MCF 10A (cell line): ENCODE measurements around the gene MRPL44. TPM values are rescaled to one million over a fixed set of nuclear protein-coding genes. Genes with fewer than 3 reads are reported as not detected.
A peak's percentile ranks its signal among the peaks of the same experiment; 100 is the strongest.

Source experiments
- BruUV-seq: library from RNA; stranded (reverse); fragments of 400-500 nt; replicated peaks from 2 replicates; lab custom pipeline; 2021; lab: Mats Ljungman, UMichigan
- CTCF ChIA-PET: fragments of 300-600 bp; sonication (Branson Sonifier 250); formaldehyde crosslinking; extraction: SDS; loops from one replicate; lab custom pipeline; 2021; ENCODE audit warnings: antibody characterized with exemption, inconsistent platforms; lab: Yijun Ruan, JAX
- POLR2A ChIA-PET: fragments of 300-600, 350-650 bp; sonication (Branson Sonifier 250); formaldehyde crosslinking; extraction: SDS; loops from one replicate; lab custom pipeline; 2020; ENCODE audit warnings: antibody characterized with exemption, inconsistent platforms; lab: Yijun Ruan, JAX
- DNase-seq: peaks from one replicate; pipeline ENCODE4 v3.0.0-alpha.2; 2018; ENCODE audit not compliant: unreplicated experiment
- H3K27ac Mint-ChIP-seq: one replicate; pipeline ENCODE4 v1.8.0; 2022; ENCODE audit warnings: mild to moderate bottlenecking, low read depth, mixed read lengths; ENCODE audit not compliant: unreplicated experiment
- H3K27me3 Mint-ChIP-seq: one replicate; pipeline ENCODE4 v1.8.0; 2022; ENCODE audit warnings: mixed read lengths; ENCODE audit not compliant: insufficient read depth, unreplicated experiment
- H3K36me3 Mint-ChIP-seq: one replicate; pipeline ENCODE4 v1.8.0; 2022; ENCODE audit warnings: mild to moderate bottlenecking, moderate library complexity, mixed read lengths; ENCODE audit not compliant: insufficient read depth, unreplicated experiment
- H3K4me1 Mint-ChIP-seq: one replicate; pipeline ENCODE4 v1.8.0; 2022; ENCODE audit warnings: mixed read lengths; ENCODE audit not compliant: insufficient read depth, unreplicated experiment
- H3K4me3 Mint-ChIP-seq: one replicate; pipeline ENCODE4 v1.8.0; 2022; ENCODE audit warnings: mild to moderate bottlenecking, moderate library complexity, mixed read lengths; ENCODE audit not compliant: unreplicated experiment
- H3K9me3 Mint-ChIP-seq: one replicate; pipeline ENCODE4 v1.8.0; 2022; ENCODE audit warnings: mixed read lengths; ENCODE audit not compliant: unreplicated experiment
- CTCF ChIP-seq: fragments of 200-600 bp; IDR thresholded peaks from one replicate; pipeline ENCODE4 v1.8.0; 2022; ENCODE audit warnings: antibody characterized with exemption, mild to moderate bottlenecking; ENCODE audit not compliant: unreplicated experiment
- intact Hi-C: fragments of 100-400 bp; cut with micrococcal nuclease; formaldehyde crosslinking; loops from 2 replicates; pipeline ENCODE4 v1.14.1; 2022
- total RNA-seq: library from RNA; stranded (reverse); gene quantifications from 2 replicates; pipeline ENCODE4 v1.2.3, GENCODE V29; 2022

MRPL44 gene
- total RNA-seq, 1 experiment from 2014 or later: 27.4 TPM

DNA sequence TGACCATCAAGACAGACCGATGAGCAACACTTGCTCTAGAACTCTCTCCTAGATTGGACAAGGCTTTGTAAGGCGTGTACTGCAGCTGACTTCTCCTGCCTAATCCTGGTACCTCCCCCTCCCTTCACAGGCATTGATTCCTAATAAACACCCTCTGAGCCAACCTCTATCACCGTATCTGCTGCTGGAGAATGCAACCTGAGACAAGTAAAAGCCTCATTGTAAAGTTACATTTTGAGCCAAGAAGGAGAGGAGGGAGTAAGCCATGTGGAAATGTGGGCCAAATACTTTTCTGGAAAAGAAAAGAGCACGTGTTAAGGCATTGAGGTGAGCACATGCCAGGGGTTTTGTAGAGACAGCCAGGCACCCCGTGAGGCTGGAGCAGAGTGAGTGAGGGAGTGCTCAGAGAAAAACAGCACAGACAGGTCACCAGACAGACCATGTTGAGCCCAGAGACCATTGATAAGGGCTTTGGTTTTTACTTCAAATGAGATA is 9.5 kb upstream of the MRPL44 start:
- Mint-ChIP-seq H3K4me3 (no peak overlapping the region), H3K9me3 (no peaks in the 10 kb centered on the region), H3K4me1 (peaks cover 18% of the 10 kb centered on the region), H3K27me3 (no peaks in the 10 kb centered on the region), H3K36me3 (peaks cover 6% of the 10 kb centered on the region), H3K27ac (no peak overlapping the region)
- DNase-seq: no peak
- ChIA-PET CTCF (interaction anchor here (1.2 kb wide), 1 partner anchor 23 kb away, joined by 3 read pairs; no protein-coding TSS in a partner anchor), POLR2A (interaction anchor here (5.4 kb wide), 1 partner anchor 8 kb away, joined by 71 read pairs; the partner anchor contains the start of gene MRPL44)
- no TSS peak for BruUV-seq
- no peak for TF ChIP-seq CTCF
- intact Hi-C loops: no loop called here

DNA sequence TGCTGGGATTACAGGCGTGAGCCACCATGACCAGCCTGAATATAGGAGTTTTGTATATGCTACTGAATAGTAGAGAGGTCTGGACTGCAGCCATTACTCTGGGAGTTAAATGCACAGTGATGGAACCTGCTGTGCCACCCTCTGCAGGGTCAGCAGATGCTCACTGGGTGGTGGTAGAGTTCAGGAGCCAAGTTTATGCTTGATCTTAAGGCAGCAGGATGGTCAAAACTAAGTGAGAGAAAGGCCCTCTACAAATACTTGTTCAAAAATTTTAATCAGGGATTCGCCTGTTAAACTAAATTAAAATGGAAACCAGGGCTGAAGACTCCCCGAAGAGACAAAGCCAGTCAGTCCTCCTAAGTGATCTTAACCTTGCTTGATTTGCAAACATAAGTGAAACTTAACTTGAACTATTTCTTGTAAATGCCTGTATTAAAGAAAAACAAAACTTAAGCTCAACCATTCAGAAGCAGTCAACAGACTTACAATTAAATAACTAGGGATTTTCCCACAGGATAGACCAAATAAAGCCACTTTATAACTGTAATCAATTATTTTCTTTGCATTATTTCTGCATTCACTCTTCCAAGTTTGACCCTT is 7.9 kb upstream of the MRPL44 start:
- Mint-ChIP-seq H3K4me3 (no peak overlapping the region), H3K27me3 (no peaks in the 10 kb centered on the region), H3K4me1 (peaks cover 8% of the 10 kb centered on the region), H3K27ac (no peak overlapping the region), H3K9me3 (no peaks in the 10 kb centered on the region), H3K36me3 (peaks cover under 1% of the 10 kb centered on the region)
- no peak for TF ChIP-seq CTCF
- ChIA-PET POLR2A (no interaction called here), CTCF (interaction anchor here (0.8 to 1.3 kb wide), 2 partner anchors 306 to 1290 kb away, joined by 3 read pairs; no protein-coding TSS in a partner anchor)
- intact Hi-C loops: no loop called here
- DNase-seq: no peak
- BruUV-seq: no TSS peak

GRCh38 chr2:223950448-223951347 is 6.6 kb upstream of the MRPL44 start:
- no peak overlapping the region for H3K4me3 Mint-ChIP-seq
- no TSS peak for BruUV-seq
- ChIA-PET CTCF (interaction anchor here (1.3 kb wide), 1 partner anchor 305 kb away, joined by 3 read pairs; no protein-coding TSS in a partner anchor), POLR2A (interaction anchor here (0.6 kb wide), 1 partner anchor 11 kb away, joined by 3 read pairs; no protein-coding TSS in a partner anchor)
- no peak overlapping the region for H3K27ac Mint-ChIP-seq
- DNase-seq: peak; percentile 41
- intact Hi-C loops: loop anchor here (10.0 kb wide), 1 partner anchor 276 kb away; no protein-coding TSS in a partner anchor
- H3K27me3 Mint-ChIP-seq: no peaks in the 10 kb centered on the region
- TF ChIP-seq CTCF: no peak
- H3K9me3 Mint-ChIP-seq: no peaks in the 10 kb centered on the region
- peaks cover 8% of the 10 kb centered on the region for H3K4me1 Mint-ChIP-seq
- H3K36me3 Mint-ChIP-seq: no peaks in the 10 kb centered on the region
